Mesothelial cell of epicardium (in vitro differentiated cells): ENCODE results near the gene ISG20L2. TPM values are rescaled to one million over a fixed set of nuclear protein-coding genes. Genes with fewer than 3 reads are reported as not detected.
A peak's percentile ranks its signal among the peaks of the same experiment; 100 is the strongest.

ENCODE experiments used
- DNase-seq, 2 experiments: peaks; one replicate each; pipeline ENCODE4 v3.0.0; 2021; ENCODE audit warnings: low spot score in 2 of 2; ENCODE audit not compliant: unreplicated experiment in 2 of 2
- H3K27ac Mint-ChIP-seq: 2 replicates; pipeline ENCODE4 v1.8.0; 2021; ENCODE audit warnings: mixed read lengths
- H3K27me3 Mint-ChIP-seq: 2 replicates; pipeline ENCODE4 v1.8.0; 2021; ENCODE audit warnings: low read depth, mixed read lengths
- H3K36me3 Mint-ChIP-seq: 2 replicates; pipeline ENCODE4 v1.8.0; 2021; ENCODE audit warnings: mixed read lengths
- H3K4me1 Mint-ChIP-seq: 2 replicates; pipeline ENCODE4 v1.8.0; 2021; ENCODE audit warnings: mixed read lengths
- H3K4me3 Mint-ChIP-seq: 2 replicates; pipeline ENCODE4 v1.8.0; 2021; ENCODE audit warnings: mild to moderate bottlenecking, moderate library complexity, mixed read lengths
- H3K9me3 Mint-ChIP-seq: 2 replicates; pipeline ENCODE4 v1.8.0; 2021; ENCODE audit warnings: mixed read lengths
- CTCF ChIP-seq: fragments of 200-600 bp; sonication (generic); IDR thresholded peaks from one replicate; pipeline ENCODE4 v1.5.0; 2021; ENCODE audit warnings: antibody characterized with exemption; ENCODE audit not compliant: unreplicated experiment
- total RNA-seq: library from RNA; stranded (reverse); gene quantifications from 3 replicates; pipeline ENCODE4 v1.2.1, GENCODE V29; 2021

The ISG20L2 gene
- total RNA-seq, 1 donor from 2014 or later, result 39.3 TPM

- Mint-ChIP-seq H3K9me3 (no peaks in the 10 kb centered on the region), H3K4me1 (peaks cover 25% of the 10 kb centered on the region), H3K27ac (peak within 1 kb of the TSS; percentile 100), H3K4me3 (peak within 1 kb of the TSS; percentile 97), H3K27me3 (no peaks in the 10 kb centered on the region), H3K36me3 (peaks cover 21% of the 10 kb centered on the region)
- TF ChIP-seq CTCF, result no peak
- peak; percentile 83 to 95 for DNase-seq
Measured at GRCh38 chr1:156740741-156741480, 12.3 kb upstream of the ISG20L2 start, which contains the start of gene MRPL24. Gene MRPL24, minus strand, starts transcription at chr1:156741088. Its CDS starts 2,384 bp downstream, at chr1:156738704.

GRCh38 chr1:156740237-156740740 lies 11.7 kb upstream of the ISG20L2 start:
- no peaks in the 10 kb centered on the region for H3K9me3 Mint-ChIP-seq
- H3K4me1 Mint-ChIP-seq, result peaks cover 20% of the 10 kb centered on the region
- DNase-seq, result no peak
- peak overlapping the region; percentile 100 for H3K27ac Mint-ChIP-seq
- peak overlapping the region; percentile 97 for H3K4me3 Mint-ChIP-seq
- no peak for TF ChIP-seq CTCF
- H3K27me3 Mint-ChIP-seq, result no peaks in the 10 kb centered on the region
- H3K36me3 Mint-ChIP-seq, result peaks cover 17% of the 10 kb centered on the region

- no peak for TF ChIP-seq CTCF
- Mint-ChIP-seq H3K36me3 (peaks cover 17% of the 10 kb centered on the region), H3K4me1 (peaks cover 20% of the 10 kb centered on the region), H3K4me3 (peak overlapping the region; percentile 36), H3K27me3 (no peaks in the 10 kb centered on the region), H3K9me3 (no peaks in the 10 kb centered on the region), H3K27ac (no peak overlapping the region)
- no peak for DNase-seq
Measured at GRCh38 chr1:156738916-156739315, 10.3 kb upstream of the ISG20L2 start.

- H3K27ac Mint-ChIP-seq, result no peak overlapping the region
- TF ChIP-seq CTCF, result no peak
Measured at GRCh38 chr1:156738407-156738806, 9.8 kb upstream of the ISG20L2 start.

GRCh38 chr1:156733989-156734584 lies 5.5 kb upstream of the ISG20L2 start:
- H3K36me3 Mint-ChIP-seq, result peaks cover 12% of the 10 kb centered on the region
- no peak overlapping the region for H3K27ac Mint-ChIP-seq
- no peak overlapping the region for H3K4me3 Mint-ChIP-seq
- no peak for TF ChIP-seq CTCF
- no peaks in the 10 kb centered on the region for H3K9me3 Mint-ChIP-seq
- peaks cover 10% of the 10 kb centered on the region for H3K4me1 Mint-ChIP-seq
- DNase-seq, result no peak
- H3K27me3 Mint-ChIP-seq, result no peaks in the 10 kb centered on the region

More at GRCh38 chr1:156738407-156738806, 9.8 kb upstream of the ISG20L2 start:
- no peak for DNase-seq
- H3K36me3 Mint-ChIP-seq, result peaks cover 17% of the 10 kb centered on the region
- no peak overlapping the region for H3K4me3 Mint-ChIP-seq
- H3K27me3 Mint-ChIP-seq, result no peaks in the 10 kb centered on the region
- H3K9me3 Mint-ChIP-seq, result no peaks in the 10 kb centered on the region
- peaks cover 20% of the 10 kb centered on the region for H3K4me1 Mint-ChIP-seq
